Mononuclear cell (primary cell): ENCODE measurements around the gene ASF1B. TPM values are rescaled to one million over a fixed set of nuclear protein-coding genes. Genes with fewer than 3 reads are reported as not detected.

ENCODE experiments used
- H3K27me3 ChIP-seq: 2 replicates; pipeline ENCODE4 v1.6.0; 2011; ENCODE audit warnings: low read length, control low read depth; ENCODE audit not compliant: insufficient read depth
- H3K4me1 ChIP-seq: 2 replicates; pipeline ENCODE4 v1.5.1; 2011; ENCODE audit warnings: mild to moderate bottlenecking, low read length, control low read depth; ENCODE audit not compliant: insufficient read depth
- H3K4me3 ChIP-seq: 2 replicates; pipeline ENCODE4 v1.5.1; 2011; ENCODE audit warnings: mild to moderate bottlenecking, low read length, moderate library complexity
- H3K9me3 ChIP-seq: 2 replicates; pipeline ENCODE4 v1.5.1; 2011; ENCODE audit warnings: low read depth, mild to moderate bottlenecking, control low read depth, low read length
- total RNA-seq: library from RNA; depleted of rRNA; stranded (reverse); fragments of >200 nt; gene quantifications from one replicate; pipeline ENCODE4 v1.2.3, GENCODE V29; 2012

Gene ASF1B
- total RNA-seq, 1 donor: 0.94 TPM

DNA sequence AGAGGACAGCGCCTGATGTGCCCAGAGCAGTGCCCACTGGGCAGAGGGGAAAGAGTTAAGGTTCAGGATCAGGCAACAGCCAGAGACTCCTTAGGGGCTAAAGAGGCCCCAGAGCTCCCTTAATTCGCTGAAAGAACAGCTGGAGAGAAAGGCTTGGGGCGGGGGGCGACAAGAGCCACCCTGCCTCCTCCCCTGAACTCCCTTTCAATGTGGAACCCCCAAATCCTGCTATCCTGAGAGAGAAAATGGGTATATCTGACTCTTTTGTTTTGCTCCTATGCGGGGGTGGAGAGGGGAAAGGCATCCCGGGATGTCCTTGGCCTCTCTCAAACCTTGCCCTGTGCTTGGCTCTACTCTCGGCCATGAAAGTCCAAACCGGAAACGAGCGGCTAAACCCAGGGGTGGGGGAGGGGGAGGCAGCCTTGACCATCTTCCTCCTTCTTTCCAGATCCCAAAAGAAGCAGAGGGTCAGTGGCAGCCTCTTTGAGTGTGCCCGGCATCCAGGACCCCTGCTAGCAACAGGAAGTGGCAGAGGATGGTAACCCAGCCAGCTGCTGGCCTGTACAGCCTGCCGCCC, 23.5 kb downstream of the ASF1B start:
- H3K27me3 ChIP-seq: no peaks in the 10 kb centered on the region
- no peaks in the 10 kb centered on the region for H3K9me3 ChIP-seq
- peaks cover 50% of the 10 kb centered on the region for H3K4me1 ChIP-seq
- H3K4me3 ChIP-seq: no peak overlapping the region

DNA sequence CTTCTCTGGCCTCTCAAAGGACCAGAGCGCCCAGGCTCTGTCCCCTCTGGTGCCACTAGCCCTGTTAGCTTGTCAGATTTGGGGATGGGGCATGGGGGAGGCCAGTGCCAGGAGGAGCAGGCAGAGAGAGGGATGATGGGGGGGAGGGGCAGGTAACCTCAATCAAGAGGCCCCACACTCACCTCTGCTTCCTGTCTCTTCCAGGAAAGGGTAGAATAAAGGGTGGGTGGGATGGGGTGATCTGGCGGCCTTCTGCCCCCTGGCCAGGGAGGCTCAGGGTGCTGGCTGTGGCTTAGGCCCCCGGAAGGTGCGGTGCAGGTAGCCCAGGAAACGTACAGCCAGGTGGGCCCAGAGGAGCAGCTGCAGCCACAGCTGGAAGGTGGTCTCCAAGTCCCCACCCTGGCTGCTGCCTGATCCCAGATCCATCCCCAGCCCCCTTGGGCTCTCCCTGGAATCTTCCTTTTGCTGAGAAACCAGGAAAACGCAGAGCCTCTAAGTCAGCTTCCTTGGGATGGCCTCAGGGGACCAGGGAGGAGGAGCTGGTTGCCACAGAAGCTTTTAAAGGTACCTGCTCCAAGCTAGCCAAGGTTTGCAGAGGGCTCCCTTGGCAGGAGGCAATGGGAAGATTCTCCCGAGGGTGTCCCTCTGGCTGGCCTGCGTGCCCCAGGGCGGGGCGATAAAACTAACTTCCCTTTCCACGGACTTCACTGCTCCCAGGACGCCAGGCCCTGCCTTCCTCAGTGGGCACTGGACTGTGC, 24.2 kb downstream of the ASF1B start:
- H3K27me3 ChIP-seq: no peaks in the 10 kb centered on the region
- no peaks in the 10 kb centered on the region for H3K9me3 ChIP-seq
- H3K4me1 ChIP-seq: peaks cover 50% of the 10 kb centered on the region
- H3K4me3 ChIP-seq: no peak overlapping the region

DNA sequence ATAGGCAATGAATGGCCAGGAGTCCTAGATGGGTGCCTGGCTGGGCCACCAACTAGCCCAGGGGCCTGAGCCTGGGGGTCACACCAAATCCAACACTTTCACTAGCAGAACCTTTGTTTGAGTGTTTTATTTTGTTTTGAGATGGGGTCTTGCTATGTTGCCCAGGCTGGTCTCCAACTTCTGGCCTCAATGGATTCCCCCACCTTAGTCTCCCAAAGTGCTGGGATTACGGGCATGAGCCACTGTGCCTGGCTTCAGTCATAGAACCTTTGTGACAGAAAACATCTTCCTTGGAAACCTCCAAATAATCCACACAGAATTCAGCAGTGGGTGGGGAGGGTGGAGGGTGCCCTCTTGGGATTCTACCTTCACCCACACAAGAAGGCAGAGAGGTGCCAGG, 24.9 kb downstream of the ASF1B start:
- Histone ChIP-seq H3K9me3 (no peaks in the 10 kb centered on the region), H3K4me3 (no peak overlapping the region), H3K4me1 (peaks cover 44% of the 10 kb centered on the region), H3K27me3 (no peaks in the 10 kb centered on the region)

DNA sequence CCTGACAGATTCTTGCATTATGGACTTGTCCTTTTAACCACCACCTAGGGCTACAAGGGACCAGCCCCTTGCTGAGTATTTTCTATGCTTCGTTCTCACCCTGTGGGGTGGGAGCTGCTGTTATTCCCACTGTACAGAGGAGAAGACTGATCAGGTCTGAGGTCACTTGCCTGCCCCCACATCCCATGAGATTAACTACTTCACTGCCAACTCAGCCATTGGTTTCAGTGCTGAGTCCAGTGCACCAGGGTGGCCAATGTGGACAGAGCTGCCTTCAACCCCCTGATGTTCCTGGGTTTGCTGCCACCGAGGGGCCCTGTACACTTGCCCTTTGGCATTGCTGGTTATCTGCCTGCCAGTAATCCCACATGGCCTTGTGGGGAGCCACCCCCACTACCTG, 25.7 kb downstream of the ASF1B start:
- no peaks in the 10 kb centered on the region for H3K9me3 ChIP-seq
- no peaks in the 10 kb centered on the region for H3K27me3 ChIP-seq
- peaks cover 36% of the 10 kb centered on the region for H3K4me1 ChIP-seq
- no peak overlapping the region for H3K4me3 ChIP-seq

DNA sequence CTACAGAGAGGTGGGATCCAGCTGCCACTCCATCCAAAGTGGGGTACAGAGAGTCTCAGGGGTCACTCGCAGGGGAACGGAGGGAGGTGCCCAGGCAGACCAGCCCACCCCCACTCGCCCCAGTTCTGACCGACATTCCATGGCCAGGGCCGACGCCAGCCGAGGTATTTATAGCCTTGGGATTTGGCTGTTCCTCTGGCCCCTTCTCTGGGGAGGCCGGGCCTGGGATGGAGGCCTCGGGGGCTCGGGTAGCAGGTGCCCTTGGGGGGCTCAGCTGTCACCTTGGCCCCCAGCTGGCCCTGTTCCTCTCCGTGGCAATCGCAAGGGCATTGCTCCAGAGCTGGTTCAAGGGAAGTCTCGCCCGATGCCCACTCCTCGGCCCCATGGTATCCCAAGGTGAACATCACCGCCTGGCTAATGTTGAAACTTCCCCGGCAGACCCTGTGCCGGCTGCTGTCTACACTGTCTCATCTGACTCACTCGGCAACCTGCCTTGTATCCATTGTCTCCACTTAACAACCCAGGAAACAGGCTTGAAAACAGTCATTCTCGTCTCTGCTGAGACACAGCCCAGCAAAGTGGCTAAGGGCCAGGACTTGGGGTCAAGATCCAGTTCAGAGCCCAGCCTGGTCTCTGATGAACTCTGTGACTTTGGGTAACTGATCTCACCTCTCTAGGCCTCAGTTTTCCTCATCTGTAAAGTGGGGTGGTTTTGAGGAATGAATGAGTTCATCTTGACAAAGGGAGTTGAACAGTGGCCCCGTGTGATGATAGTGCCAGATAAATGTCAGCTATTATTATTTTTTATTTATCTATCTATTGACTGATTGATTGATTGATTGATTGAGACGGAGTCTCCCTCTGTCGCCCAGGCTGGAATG, 28.6 kb downstream of the ASF1B start:
- Histone ChIP-seq H3K4me3 (no peak overlapping the region), H3K9me3 (no peaks in the 10 kb centered on the region), H3K4me1 (peaks cover 7% of the 10 kb centered on the region), H3K27me3 (no peaks in the 10 kb centered on the region)

DNA sequence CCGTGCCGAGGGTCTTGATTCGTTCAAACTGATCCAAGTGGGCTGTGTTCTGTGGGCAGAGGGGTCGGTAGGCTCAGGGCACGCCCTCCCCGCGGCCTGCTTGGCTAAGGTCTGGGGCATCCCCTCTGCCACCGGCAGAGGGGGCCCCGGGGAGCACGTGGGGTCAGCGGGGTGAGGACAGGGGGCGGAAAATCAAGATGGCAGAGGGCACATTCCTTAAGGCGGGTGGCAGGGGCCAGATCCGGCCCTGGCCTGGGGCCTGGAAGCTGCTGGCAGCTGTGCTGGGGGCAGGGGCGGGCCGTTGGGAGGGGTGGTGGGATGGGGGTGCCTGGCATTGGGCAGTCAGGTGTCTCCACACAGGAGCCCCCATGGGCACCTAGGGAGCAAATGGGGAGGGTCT, 29.5 kb downstream of the ASF1B start:
- H3K4me1 ChIP-seq: no peaks in the 10 kb centered on the region
- H3K4me3 ChIP-seq: no peak overlapping the region
- H3K27me3 ChIP-seq: no peaks in the 10 kb centered on the region
- no peaks in the 10 kb centered on the region for H3K9me3 ChIP-seq

DNA sequence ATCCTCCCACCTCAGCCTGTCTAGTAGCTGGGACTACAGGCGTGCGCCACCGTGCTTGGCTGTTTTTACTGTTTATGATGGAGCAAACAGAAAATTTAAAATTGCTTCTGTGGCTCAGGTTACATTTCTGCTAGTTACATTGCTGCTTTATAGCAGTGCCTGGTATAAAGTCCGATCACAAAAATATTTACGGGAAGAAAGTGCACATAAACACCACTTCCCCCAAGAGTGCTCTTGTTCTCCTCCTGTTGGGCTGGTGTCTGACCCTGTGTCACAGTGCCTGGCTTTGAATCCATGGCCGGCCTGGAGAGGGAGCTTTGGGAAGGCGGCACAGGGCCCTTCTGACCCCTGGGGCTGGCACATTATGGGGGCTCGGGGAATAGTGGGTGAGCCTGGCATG, 30.7 kb downstream of the ASF1B start:
- no peaks in the 10 kb centered on the region for H3K9me3 ChIP-seq
- H3K4me1 ChIP-seq: no peaks in the 10 kb centered on the region
- no peak overlapping the region for H3K4me3 ChIP-seq
- H3K27me3 ChIP-seq: no peaks in the 10 kb centered on the region

DNA sequence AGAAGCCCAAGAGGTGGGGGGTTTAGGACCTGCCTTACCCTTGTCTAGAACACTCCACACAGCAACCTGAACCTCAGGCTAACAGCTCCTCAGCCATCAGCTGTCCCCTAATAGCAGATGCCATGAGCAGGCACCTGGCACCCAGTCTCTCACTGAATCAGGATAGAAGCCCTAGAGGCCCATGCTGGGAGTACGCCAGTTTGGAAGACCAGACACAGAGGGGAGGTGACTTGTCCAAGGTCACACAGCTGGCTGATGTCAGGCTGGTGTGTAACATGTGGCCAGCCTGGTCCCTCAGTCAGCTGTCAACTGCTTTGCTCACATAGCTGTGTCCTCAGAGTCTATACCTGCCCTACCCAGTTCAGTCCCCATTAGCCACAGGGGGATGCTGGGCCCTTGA, 33.1 kb downstream of the ASF1B start:
- Histone ChIP-seq H3K4me3 (no peak overlapping the region), H3K27me3 (no peaks in the 10 kb centered on the region), H3K9me3 (no peaks in the 10 kb centered on the region), H3K4me1 (no peaks in the 10 kb centered on the region)

DNA sequence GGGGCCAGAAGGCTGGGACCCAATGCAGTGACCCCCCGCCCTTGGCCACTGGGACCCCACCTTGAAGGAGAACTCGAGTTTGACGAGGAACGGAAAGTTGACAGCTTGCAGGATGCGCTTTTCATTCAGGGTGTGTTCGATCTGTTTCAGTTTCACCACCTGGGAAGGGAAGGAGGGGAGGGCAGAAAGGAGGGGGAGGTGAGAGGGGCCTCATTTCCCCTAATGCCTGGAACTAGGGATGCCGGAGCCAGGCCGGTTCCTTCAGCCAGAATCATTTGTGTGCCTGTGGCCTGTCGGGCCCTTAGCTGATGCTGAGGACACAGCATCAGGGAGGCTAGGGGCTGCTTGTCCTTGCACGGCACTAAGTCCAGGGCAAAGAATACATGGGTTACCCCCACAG, 33.6 kb downstream of the ASF1B start:
- H3K4me1 ChIP-seq: no peaks in the 10 kb centered on the region
- H3K9me3 ChIP-seq: no peaks in the 10 kb centered on the region
- H3K27me3 ChIP-seq: no peaks in the 10 kb centered on the region
- H3K4me3 ChIP-seq: no peak overlapping the region

DNA sequence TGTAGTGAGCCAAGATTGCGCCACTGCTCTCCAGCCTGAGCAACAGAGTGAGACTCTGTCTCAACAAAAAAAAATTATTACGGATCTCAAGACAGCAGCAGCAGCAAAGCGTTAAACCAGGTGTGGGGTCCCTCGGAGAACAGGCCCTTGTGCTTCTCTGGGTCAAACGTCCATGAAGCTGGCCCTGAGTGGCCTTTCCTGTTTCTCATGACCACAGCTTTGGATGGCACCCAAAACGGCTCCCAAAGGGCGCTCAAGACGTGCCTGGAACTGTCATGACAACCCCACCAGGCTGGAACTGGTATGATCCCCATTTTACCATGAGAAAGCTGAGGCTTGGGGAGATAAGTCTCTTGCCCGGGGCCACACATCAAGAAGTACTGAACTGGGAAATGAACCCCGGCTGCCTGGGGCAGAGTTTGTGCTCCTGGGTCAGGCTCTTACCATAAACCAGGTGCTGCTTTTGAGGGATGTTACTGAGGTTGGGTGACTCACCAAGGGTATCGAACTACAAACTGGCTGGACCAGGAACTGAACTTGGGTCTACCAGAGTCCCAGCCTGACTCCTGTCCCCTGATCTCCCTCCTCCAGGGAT, 34.2 kb downstream of the ASF1B start:
- Histone ChIP-seq H3K9me3 (no peaks in the 10 kb centered on the region), H3K4me3 (no peak overlapping the region), H3K4me1 (no peaks in the 10 kb centered on the region), H3K27me3 (no peaks in the 10 kb centered on the region)

DNA sequence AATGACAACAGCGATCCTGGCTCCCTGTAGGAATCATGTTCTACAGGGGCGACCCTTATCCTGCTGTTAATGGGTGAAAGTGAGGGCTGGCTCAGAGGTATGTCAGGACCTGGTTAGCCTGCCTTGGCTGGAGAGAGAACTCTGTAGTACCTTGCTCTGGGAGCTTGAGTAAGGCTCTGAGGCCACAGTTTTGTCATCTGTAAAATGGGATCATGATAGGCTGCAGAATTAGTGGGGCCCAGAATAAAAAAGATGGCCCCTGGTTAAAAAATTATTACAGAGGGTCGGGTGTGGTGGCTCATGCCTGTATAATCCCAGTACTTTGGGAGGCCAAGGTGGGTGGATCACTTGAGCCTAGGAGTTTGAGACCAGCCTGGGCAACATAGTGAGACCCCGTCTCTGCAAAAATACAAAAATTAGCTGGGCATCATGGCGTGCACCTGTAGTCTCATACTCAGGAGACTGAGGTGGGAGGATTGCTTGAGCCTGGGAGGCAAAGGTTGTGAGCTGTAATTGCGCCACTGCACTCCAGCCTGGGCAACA, 35.3 kb downstream of the ASF1B start:
- Histone ChIP-seq H3K27me3 (no peaks in the 10 kb centered on the region), H3K4me1 (no peaks in the 10 kb centered on the region), H3K9me3 (no peaks in the 10 kb centered on the region), H3K4me3 (no peak overlapping the region)

DNA sequence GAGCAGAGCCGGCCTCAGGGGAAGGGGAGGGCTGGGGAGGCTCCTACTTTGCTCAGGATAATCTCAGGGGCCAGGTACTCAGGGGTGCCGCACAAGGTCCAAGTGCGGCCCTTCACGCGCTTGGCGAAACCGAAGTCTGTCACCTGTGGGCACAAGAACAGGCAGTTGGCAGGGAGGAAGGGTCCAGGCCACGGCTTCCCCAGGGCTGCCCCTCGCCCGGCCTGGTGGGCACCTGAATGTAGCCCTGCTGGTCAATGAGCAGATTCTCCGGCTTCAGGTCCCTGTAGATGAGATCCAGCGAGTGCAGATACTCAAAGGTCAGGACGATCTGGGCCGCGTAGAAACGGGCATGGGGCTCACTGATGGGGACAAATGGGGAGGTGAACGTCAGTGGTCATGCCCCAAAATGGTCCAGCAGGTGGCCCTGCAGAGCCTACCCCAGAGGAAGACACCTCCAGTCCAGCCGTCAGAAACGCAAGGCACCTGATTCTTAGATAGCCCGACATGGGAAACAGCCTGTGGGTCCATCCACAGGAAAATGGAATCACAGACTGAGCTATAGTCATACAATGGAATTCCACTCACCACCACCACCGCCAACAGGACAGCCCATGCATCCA, 38.7 kb downstream of the ASF1B start:
- Histone ChIP-seq H3K27me3 (no peaks in the 10 kb centered on the region), H3K4me3 (no peak overlapping the region), H3K4me1 (no peaks in the 10 kb centered on the region), H3K9me3 (no peaks in the 10 kb centered on the region)

DNA sequence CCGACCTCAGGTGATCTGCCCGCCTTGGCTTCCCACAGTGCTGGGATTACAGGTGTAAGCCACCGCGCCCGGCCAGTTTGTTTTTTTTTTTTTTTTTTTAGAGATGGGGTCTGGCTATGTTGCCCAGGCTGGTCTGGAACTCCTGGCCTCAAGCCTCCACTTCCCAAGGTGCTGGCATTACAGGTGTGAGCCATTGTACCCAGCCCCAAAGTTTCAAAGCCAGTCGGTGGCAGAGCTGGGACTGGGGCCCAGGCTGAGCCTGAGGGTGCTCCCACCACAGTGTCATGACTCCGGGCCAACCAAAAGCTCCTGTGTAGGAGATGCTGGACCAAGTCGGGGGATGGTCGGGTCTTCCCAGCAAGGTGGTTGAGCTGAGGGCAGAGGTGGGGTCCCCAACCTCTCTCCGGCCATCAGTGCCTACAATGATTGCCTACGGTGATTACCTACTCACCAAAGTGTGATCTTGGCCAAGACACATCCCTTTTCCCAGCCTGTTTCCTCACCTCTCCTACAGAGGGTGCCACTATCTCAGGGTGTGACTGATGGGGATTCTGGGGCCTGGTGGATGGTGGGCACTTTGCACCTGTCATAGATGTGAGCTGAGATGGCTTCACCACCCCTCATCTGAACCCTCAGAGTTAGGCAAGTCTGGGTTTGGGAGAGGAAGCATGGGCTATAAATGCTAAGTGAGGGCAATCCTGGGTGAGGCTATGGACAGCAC, 40.0 kb downstream of the ASF1B start:
- Histone ChIP-seq H3K4me3 (no peak overlapping the region), H3K4me1 (peaks cover 8% of the 10 kb centered on the region), H3K9me3 (no peaks in the 10 kb centered on the region), H3K27me3 (no peaks in the 10 kb centered on the region)

DNA sequence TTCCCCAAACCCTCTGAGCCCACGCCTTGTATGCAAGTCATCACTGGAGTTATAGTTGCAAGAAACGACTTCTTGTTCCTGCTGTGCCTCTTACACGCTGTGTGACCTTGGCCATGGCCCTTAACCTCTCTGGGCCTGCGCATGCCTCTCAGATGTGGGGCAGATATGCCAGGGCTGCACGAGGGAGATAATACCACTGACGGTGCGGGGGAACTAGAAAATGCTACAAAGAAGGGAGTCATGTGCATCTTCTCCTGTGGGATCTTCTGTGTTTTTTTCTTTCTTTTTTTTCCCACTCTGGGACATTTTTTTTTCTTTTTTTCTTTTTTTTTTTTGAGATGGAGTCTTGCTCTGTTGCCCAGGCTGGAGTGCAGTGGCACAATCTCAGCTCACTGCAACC, 41.5 kb downstream of the ASF1B start:
- Histone ChIP-seq H3K9me3 (no peaks in the 10 kb centered on the region), H3K4me1 (peaks cover 8% of the 10 kb centered on the region), H3K4me3 (no peak overlapping the region), H3K27me3 (no peaks in the 10 kb centered on the region)
